HG03039 (cell line): Measurements from ENCODE around the gene TPST2.
"Not testable (repeated sequence)": the region's sequence is repeated elsewhere in the genome, so short reads cannot be mapped to it uniquely, and the experiment has no call there.

ENCODE experiments used
- ATAC-seq: cut with Tn5 transposase; IDR thresholded peaks from one replicate; pipeline ENCODE4 v1.9.1; 2021; ENCODE audit warnings: mild to moderate bottlenecking, moderate library complexity; ENCODE audit not compliant: unreplicated experiment

The TPST2 gene

GRCh38 chr22:26536762-26537134 lies 53.2 kb downstream of the TPST2 start:
- no peak for ATAC-seq

- ATAC-seq: no peak
These were observed 53.7 kb downstream of the TPST2 start for GRCh38 chr22:26536056-26536761.

- no peak for ATAC-seq
These were observed 54.4 kb downstream of the TPST2 start for GRCh38 chr22:26535603-26535908.

- ATAC-seq: no peak
These were observed 54.9 kb downstream of the TPST2 start for GRCh38 chr22:26534874-26535602.

GRCh38 chr22:26534171-26534855 lies 55.6 kb downstream of the TPST2 start:
- no peak for ATAC-seq

GRCh38 chr22:26529345-26529744 lies 60.6 kb downstream of the TPST2 start:
- ATAC-seq: no peak

GRCh38 chr22:26528518-26528917 lies 61.4 kb downstream of the TPST2 start:
- ATAC-seq: not testable (repeated sequence)

- no peak for ATAC-seq
These were observed 62.1 kb downstream of the TPST2 start for GRCh38 chr22:26527574-26528465.

- ATAC-seq: no peak
These were observed 62.8 kb downstream of the TPST2 start for GRCh38 chr22:26527167-26527566.

GRCh38 chr22:26525946-26526564 lies 63.9 kb downstream of the TPST2 start:
- no peak for ATAC-seq

- ATAC-seq: no peak
These were observed 65.1 kb downstream of the TPST2 start for GRCh38 chr22:26524870-26525269.

- no peak for ATAC-seq
These were observed 67.3 kb downstream of the TPST2 start for GRCh38 chr22:26522592-26522991.

GRCh38 chr22:26522012-26522411 lies 67.9 kb downstream of the TPST2 start:
- ATAC-seq: no peak

GRCh38 chr22:26517429-26517828 lies 72.5 kb downstream of the TPST2 start:
- no peak for ATAC-seq

GRCh38 chr22:26516503-26516902 lies 73.4 kb downstream of the TPST2 start:
- ATAC-seq: no peak

- no peak for ATAC-seq
These were observed 74.0 kb downstream of the TPST2 start for GRCh38 chr22:26515931-26516330.

- no peak for ATAC-seq
These were observed 75.3 kb downstream of the TPST2 start for GRCh38 chr22:26514419-26515161.

- ATAC-seq: no peak
These were observed 76.1 kb downstream of the TPST2 start for GRCh38 chr22:26513838-26514237.

GRCh38 chr22:26512149-26512793 lies 77.7 kb downstream of the TPST2 start, which contains the start of gene TFIP11:
TFIP11 (minus strand) TSS chr22:26512473; CDS start chr22:26510272, 2,201 bp downstream.
- ATAC-seq: peak; percentile 72
